Heart left ventricle (tissue), 16 donors: ENCODE data around the gene SMARCA5. TPM values are rescaled to one million over a fixed set of nuclear protein-coding genes. Genes with fewer than 3 reads are reported as not detected.

Experiments used
- ATAC-seq, 4 donors: fragments of 200-7000 bp; cut with Tn5 transposase; one replicate each; pipeline ENCODE4 v1.9.1; 2020 to 2022; ENCODE audit warnings: moderate library complexity in 4 of 4, mild to moderate bottlenecking in 3 of 4, moderate number of reproducible peaks in 1 of 4
- DNase-seq, 5 donors: peaks; one replicate each; pipeline ENCODE4 v3.0.0-alpha.2; 2020
- H3K27ac ChIP-seq, 12 donors: fragments of 200-600 bp; sonication (generic) in 4 of 12; one replicate each; pipeline versions ENCODE4 v1.5.0 to v1.8.0; 2016 to 2022; ENCODE audit warnings: mild to moderate bottlenecking in 2 of 12
- H3K27me3 ChIP-seq, 9 donors: fragments of 200-600 bp; sonication (generic) in 2 of 9; one replicate each; pipeline versions ENCODE4 v1.5.1 to v1.8.0; 2016 to 2022; ENCODE audit warnings: mild to moderate bottlenecking in 3 of 9
- H3K36me3 ChIP-seq, 9 donors: fragments of 200-600 bp; sonication (generic) in 2 of 9; one replicate each; pipeline versions ENCODE4 v1.5.0 to v1.8.0; 2018 to 2022; ENCODE audit warnings: mild to moderate bottlenecking in 2 of 9
- H3K4me1 ChIP-seq, 12 donors: fragments of 200-600 bp; sonication (generic) in 4 of 12; one replicate each; pipeline versions ENCODE4 v1.5.0 to v1.8.0; 2016 to 2022; ENCODE audit warnings: mild to moderate bottlenecking in 3 of 12
- H3K4me3 ChIP-seq, 12 donors: fragments of 200-600 bp; sonication (generic) in 4 of 12; one replicate each; pipeline versions ENCODE4 v1.5.0 to v1.8.0; 2017 to 2022; ENCODE audit warnings: mild to moderate bottlenecking in 9 of 12, moderate library complexity in 4 of 12
- H3K9me3 ChIP-seq, 12 donors: fragments of 200-600 bp; sonication (generic) in 4 of 12; one replicate each; pipeline versions ENCODE4 v1.5.0 to v1.8.0; 2016 to 2022; ENCODE audit warnings: mild to moderate bottlenecking in 1 of 12
- POLR2A ChIP-seq, 2 donors: fragments of 450-650 bp; IDR thresholded peaks; one replicate each; pipeline ENCODE4 v1.6.1; 2017; ENCODE audit warnings: antibody characterized with exemption in 2 of 2, mild to moderate bottlenecking in 2 of 2, moderate library complexity in 2 of 2
- WGBS, 4 donors: extraction: QIAGEN DNeasy Blood & Tissue Kit in 2 of 4; methylation state at CpG; one replicate each; pipeline versions ENCODE4 v1.1.5 to v1.1.7; 2013 to 2018; 5-methylcytosine and 5-hydroxymethylcytosine counted together
- intact Hi-C, 10 donors: fragments of 100-400 bp; cut with DNase I; formaldehyde crosslinking; loops; one replicate each; pipeline versions ENCODE4 v1.11.1 to v1.14.2; 2022
- polyA plus RNA-seq, 2 donors: library from polyadenylated mRNA; stranded (reverse); fragments of 200-250 nt; gene quantifications; one replicate each; pipeline ENCODE4 v1.2.3, GENCODE V29; 2013
- total RNA-seq, 9 donors: library from RNA; depleted of rRNA in 2 of 9; stranded (reverse); fragments of >200 nt in 2 of 9; fragmentation: NEBNext Ultra II Directional in 3 of 9; extraction: Animal tissue kit (Norgen Biotek cat#: 25700) in 3 of 9; gene quantifications; one replicate each; pipeline versions ENCODE4 v1.1.0 to v1.2.4, GENCODE V29; 2016 to 2023
- TF ChIP-seq, protein P1 (sequence below), 12 donors: fragments of 200-600 bp; sonication (generic) in 4 of 12; IDR thresholded peaks; one replicate each; pipeline versions ENCODE4 v1.5.0 to v1.8.0; 2018 to 2022; ENCODE audit warnings: antibody characterized with exemption in 12 of 12, mild to moderate bottlenecking in 5 of 12
- donor health status: ischemic (EF 13 %, LVEDD 7.1; RV severe dilation, severe dysfunction).
- donor health status: healthy with polysubstance abuse.
- donor health status: DM: no; HTN: yes; CAD: no.
- donor health status: DM: no; HTN: no; CAD: no.
- donor health status: ischemic (EF 25% LVEDD 6.9; RV normal size, moderate dysfunction).
- donor health status: ischemic (EF 25% LVEDD 5.7; RV mildly dilated, moderate dysfunction).
- donor health status: healthy.
- donor health status: DM: yes; HTN: yes; CAD: no.
- donor health status: ischemic (EF 35%, LVEDD 5.7; RV mildly dilated, moderate dysfunction).
- donor health status: nonischemic (EF 11% LVEDD 7.7; RV severe dilation, severe dysfunction).
- donor health status: DM: yes; HTN: yes; CAD: no.
- donor health status: PGD.
- donor health status: ischemic (EF 29% LVEDD 5.4; RV normal size, mild dysfunction).
- donor health status: nonischemic (EF 23%, LVEDD 6.1; RV moderate dilation, normal function).

The SMARCA5 gene
- total and polyA plus RNA-seq, 11 donors: 9.1 to 36.3 (median 29.2) TPM

- Histone ChIP-seq H3K27ac (no peak overlapping the region), H3K36me3 (peaks cover 0 to 100% (median 98%) of the 10 kb centered on the region in 9 donors), H3K27me3 (no peaks in the 10 kb centered on the region), H3K4me3 (no peak overlapping the region), H3K9me3 (no peaks in the 10 kb centered on the region), H3K4me1 (no peaks in the 10 kb centered on the region)
- TF ChIP-seq, protein P1, sequence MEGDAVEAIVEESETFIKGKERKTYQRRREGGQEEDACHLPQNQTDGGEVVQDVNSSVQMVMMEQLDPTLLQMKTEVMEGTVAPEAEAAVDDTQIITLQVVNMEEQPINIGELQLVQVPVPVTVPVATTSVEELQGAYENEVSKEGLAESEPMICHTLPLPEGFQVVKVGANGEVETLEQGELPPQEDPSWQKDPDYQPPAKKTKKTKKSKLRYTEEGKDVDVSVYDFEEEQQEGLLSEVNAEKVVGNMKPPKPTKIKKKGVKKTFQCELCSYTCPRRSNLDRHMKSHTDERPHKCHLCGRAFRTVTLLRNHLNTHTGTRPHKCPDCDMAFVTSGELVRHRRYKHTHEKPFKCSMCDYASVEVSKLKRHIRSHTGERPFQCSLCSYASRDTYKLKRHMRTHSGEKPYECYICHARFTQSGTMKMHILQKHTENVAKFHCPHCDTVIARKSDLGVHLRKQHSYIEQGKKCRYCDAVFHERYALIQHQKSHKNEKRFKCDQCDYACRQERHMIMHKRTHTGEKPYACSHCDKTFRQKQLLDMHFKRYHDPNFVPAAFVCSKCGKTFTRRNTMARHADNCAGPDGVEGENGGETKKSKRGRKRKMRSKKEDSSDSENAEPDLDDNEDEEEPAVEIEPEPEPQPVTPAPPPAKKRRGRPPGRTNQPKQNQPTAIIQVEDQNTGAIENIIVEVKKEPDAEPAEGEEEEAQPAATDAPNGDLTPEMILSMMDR (IDR thresholded peaks at IDR 0.05): no peak
- TF ChIP-seq POLR2A (IDR thresholded peaks at IDR 0.05): no peak
- intact Hi-C loops: no loop called here
- ATAC-seq: no peak
- no peak for DNase-seq
- WGBS, 4 donors: 87 to 94% (median 90%) methylated on average over 4 of the region's 4 CpGs
Measured at GRCh38 chr4:143538979-143539669, 25.6 kb downstream of the SMARCA5 start.

- no peak for ATAC-seq
- Histone ChIP-seq H3K27ac (no peak overlapping the region), H3K36me3 (peaks cover 0 to 100% (median 98%) of the 10 kb centered on the region in 9 donors), H3K4me3 (no peak overlapping the region), H3K4me1 (no peaks in the 10 kb centered on the region), H3K27me3 (no peaks in the 10 kb centered on the region), H3K9me3 (no peaks in the 10 kb centered on the region)
- no peak for TF ChIP-seq POLR2A (IDR thresholded peaks at IDR 0.05)
- TF ChIP-seq, protein P1 (IDR thresholded peaks at IDR 0.05): no peak
- 96 to 100% (median 99%) methylated on average over 3 of the region's 3 CpGs for WGBS, 4 donors
- DNase-seq: no peak
- intact Hi-C loops: no loop called here
Measured at GRCh38 chr4:143539670-143540023, 26.1 kb downstream of the SMARCA5 start.

DNA sequence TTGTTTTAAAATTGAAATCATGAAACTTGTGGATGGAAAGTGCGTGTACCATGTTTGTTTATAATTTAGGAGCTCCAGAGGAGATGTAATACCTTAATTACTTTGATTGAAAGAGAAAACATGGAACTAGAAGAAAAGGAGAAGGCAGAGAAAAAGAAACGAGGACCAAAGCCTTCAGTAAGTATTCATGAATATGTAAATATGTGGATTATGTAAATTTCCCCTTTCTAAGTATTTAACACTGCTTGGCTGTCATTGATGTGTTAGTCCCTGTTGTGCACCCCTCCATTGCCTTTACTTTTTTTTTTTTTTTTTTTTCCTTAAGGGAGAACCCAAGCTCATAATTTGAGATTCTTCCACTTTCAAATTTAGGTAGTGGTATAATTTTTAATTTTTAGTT is 36.4 kb downstream of the SMARCA5 start:
- no peak for ATAC-seq
- no peak overlapping the region for H3K27ac ChIP-seq
- intact Hi-C loops: no loop called here
- no peak for TF ChIP-seq POLR2A (IDR thresholded peaks at IDR 0.05)
- TF ChIP-seq, protein P1 (IDR thresholded peaks at IDR 0.05): no peak
- no peaks in the 10 kb centered on the region for H3K27me3 ChIP-seq
- 84 to 94% (median 89%) methylated on average over 2 of the region's 2 CpGs for WGBS, 4 donors
- H3K9me3 ChIP-seq: no peaks in the 10 kb centered on the region
- DNase-seq: no peak
- peaks cover 0 to 7% (median 0%) of the 10 kb centered on the region in 12 donors for H3K4me1 ChIP-seq
- H3K4me3 ChIP-seq: no peak overlapping the region
- peaks cover 7 to 100% (median 97%) of the 10 kb centered on the region in 9 donors for H3K36me3 ChIP-seq

GRCh38 chr4:143554728-143555597 is 41.5 kb downstream of the SMARCA5 start:
- DNase-seq: no peak

More at GRCh38 chr4:143554728-143555597, 41.5 kb downstream of the SMARCA5 start:
- Histone ChIP-seq H3K27me3 (no peaks in the 10 kb centered on the region), H3K9me3 (no peaks in the 10 kb centered on the region), H3K36me3 (peaks cover 0 to 70% (median 52%) of the 10 kb centered on the region in 9 donors), H3K27ac (no peak overlapping the region), H3K4me1 (peaks cover 0 to 19% (median 3%) of the 10 kb centered on the region in 12 donors), H3K4me3 (no peak overlapping the region)
- WGBS, 4 donors: 68 to 71% (median 69%) methylated on average over 4 of the region's 4 CpGs
- intact Hi-C loops: loop anchor here in 1 of 10 donors (5.0 kb wide), 1 partner anchor 467 kb away; no protein-coding TSS in a partner anchor
- ATAC-seq: no peak
- no peak for TF ChIP-seq POLR2A (IDR thresholded peaks at IDR 0.05)
- TF ChIP-seq, protein P1 (IDR thresholded peaks at IDR 0.05): no peak
